Stimulated activated CD4-positive, alpha-beta T cell treated with anti-CD3 and anti-CD28 coated beads, Interleukin-4, amount 100 ng/mL, for 4 hours (primary cell): ENCODE measurements around the gene SMURF2.

ENCODE experiments used
- DNase-seq, 2 experiments: peaks; one replicate each; pipeline ENCODE4 v3.0.0-alpha.2; 2020

The SMURF2 gene

GRCh38 chr17:64535357-64535756 is 126.8 kb downstream of the SMURF2 start:
- no peak for DNase-seq

- peak in 1 of 2 experiments; percentile 2 for DNase-seq
These were observed 127.9 kb downstream of the SMURF2 start for GRCh38 chr17:64534187-64534586.

GRCh38 chr17:64533784-64534183 is 128.3 kb downstream of the SMURF2 start:
- no peak for DNase-seq

GRCh38 chr17:64532409-64532808 is 129.7 kb downstream of the SMURF2 start:
- no peak for DNase-seq

- DNase-seq, result no peak
These were observed 130.1 kb downstream of the SMURF2 start for GRCh38 chr17:64531955-64532371.

GRCh38 chr17:64529221-64529620 is 132.9 kb downstream of the SMURF2 start:
- DNase-seq, result no peak

GRCh38 chr17:64527914-64528313 is 134.2 kb downstream of the SMURF2 start:
- no peak for DNase-seq

GRCh38 chr17:64520359-64520758 is 141.7 kb downstream of the SMURF2 start:
- no peak for DNase-seq

GRCh38 chr17:64519601-64520000 is 142.5 kb downstream of the SMURF2 start:
- DNase-seq, result no peak

GRCh38 chr17:64515829-64516228 is 146.3 kb downstream of the SMURF2 start:
- no peak for DNase-seq

- no peak for DNase-seq
These were observed 146.7 kb downstream of the SMURF2 start for GRCh38 chr17:64515419-64515818.

- no peak for DNase-seq
These were observed 152.9 kb downstream of the SMURF2 start for GRCh38 chr17:64509179-64509578.

- DNase-seq, result no peak
These were observed 153.4 kb downstream of the SMURF2 start for GRCh38 chr17:64508683-64509082.

GRCh38 chr17:64507413-64507782 is 154.7 kb downstream of the SMURF2 start:
- DNase-seq, result peak in 1 of 2 experiments; percentile 35

GRCh38 chr17:64506576-64507412 is 155.3 kb downstream of the SMURF2 start, which contains the start of gene CEP95:
Gene CEP95, plus strand, starts transcription at chr17:64506977. Its CDS starts 121 bp downstream, at chr17:64507098.
- peak; percentile 91 to 96 for DNase-seq

- peak; percentile 97 for DNase-seq
These were observed 155.9 kb downstream of the SMURF2 start, which contains the start of gene DDX5 for GRCh38 chr17:64506201-64506575. Gene DDX5, minus strand, starts transcription at chr17:64506289. Its CDS starts 170 bp downstream, at chr17:64506119.

GRCh38 chr17:64505340-64506200 is 156.5 kb downstream of the SMURF2 start:
- peak; percentile 74 to 82 for DNase-seq

GRCh38 chr17:64504769-64505339 is 157.3 kb downstream of the SMURF2 start:
- no peak for DNase-seq

- no peak for DNase-seq
These were observed 158.0 kb downstream of the SMURF2 start for GRCh38 chr17:64503821-64504768.

GRCh38 chr17:64503341-64503740 is 158.8 kb downstream of the SMURF2 start:
- DNase-seq, result no peak

GRCh38 chr17:64502809-64503208 is 159.3 kb downstream of the SMURF2 start:
- no peak for DNase-seq

GRCh38 chr17:64502021-64502420 is 160.1 kb downstream of the SMURF2 start:
- DNase-seq, result no peak
